Loucy (cell line): ENCODE results near the gene NAPEPLD.

Experiments
- H2AFZ ChIP-seq: fragments of 200-600 bp; sonication (generic); 2 replicates; pipeline ENCODE4 v1.6.0; 2016; ENCODE audit warnings: antibody characterized with exemption, mild to moderate bottlenecking, low read length, moderate library complexity
- H3F3A ChIP-seq: fragments of 200-600 bp; 2 replicates; pipeline ENCODE4 v1.6.0; 2016; ENCODE audit warnings: antibody characterized with exemption, low read depth, mild to moderate bottlenecking
- H3K27me3 ChIP-seq: fragments of 200-600 bp; sonication (generic); 2 replicates; pipeline ENCODE4 v1.6.1; 2014; ENCODE audit warnings: low read length, mild to moderate bottlenecking; ENCODE audit not compliant: insufficient read depth, poor library complexity, severe bottlenecking
- H3K36me3 ChIP-seq: fragments of 200-600 bp; sonication (generic); 2 replicates; pipeline ENCODE4 v1.6.1; 2016; ENCODE audit warnings: low read length; ENCODE audit not compliant: insufficient read depth
- H3K4me1 ChIP-seq: fragments of 200-600 bp; sonication (generic); 2 replicates; pipeline ENCODE4 v1.5.1; 2014; ENCODE audit warnings: low read length, mild to moderate bottlenecking; ENCODE audit not compliant: insufficient read depth, poor library complexity, severe bottlenecking
- H3K4me2 ChIP-seq: fragments of 200-600 bp; sonication (generic); 2 replicates; pipeline ENCODE4 v1.6.0; 2014; ENCODE audit warnings: antibody characterized with exemption, low read length, low read depth, mild to moderate bottlenecking; ENCODE audit not compliant: poor library complexity, severe bottlenecking
- H3K4me3 ChIP-seq: fragments of 200-600 bp; sonication (generic); 2 replicates; pipeline ENCODE4 v1.5.1; 2014; ENCODE audit warnings: low read length, mild to moderate bottlenecking, mixed read lengths; ENCODE audit not compliant: poor library complexity, severe bottlenecking
- H3K79me2 ChIP-seq: fragments of 200-600 bp; sonication (generic); 2 replicates; pipeline ENCODE4 v1.6.1; 2014; ENCODE audit warnings: low read length; ENCODE audit not compliant: insufficient read depth
- H3K9ac ChIP-seq: fragments of 200-600 bp; sonication (generic); 2 replicates; pipeline ENCODE4 v1.6.0; 2014; ENCODE audit warnings: mild to moderate bottlenecking, low read depth, low read length, moderate library complexity; ENCODE audit not compliant: poor library complexity, severe bottlenecking
- H3K9me2 ChIP-seq: fragments of 200-600 bp; sonication (generic); replicated peaks from 2 replicates; pipeline ENCODE4 v1.6.1; 2016; ENCODE audit warnings: low read depth, low read length, mixed read lengths
- H3K9me3 ChIP-seq: fragments of 200-600 bp; sonication (generic); 2 replicates; pipeline ENCODE4 v1.6.1; 2014; ENCODE audit warnings: mild to moderate bottlenecking, antibody characterized with exemption, low read length, low read depth; ENCODE audit not compliant: insufficient read depth
- H4K20me1 ChIP-seq: fragments of 200-600 bp; sonication (generic); 2 replicates; pipeline ENCODE4 v1.6.0; 2014; ENCODE audit warnings: antibody characterized with exemption, low read length, mild to moderate bottlenecking; ENCODE audit not compliant: insufficient read depth, poor library complexity, severe bottlenecking
- CTCF ChIP-seq: fragments of 200-600 bp; sonication (generic); conservative IDR thresholded peaks from 2 replicates; pipeline ENCODE4 v1.5.1; 2014; ENCODE audit warnings: mild to moderate bottlenecking, antibody characterized with exemption, low read length
- EZH2phosphoT487 ChIP-seq: fragments of 200-600 bp; IDR thresholded peaks from 2 replicates; pipeline ENCODE4 v1.6.1; 2018; ENCODE audit warnings: antibody characterized with exemption, mild to moderate bottlenecking, moderate library complexity, borderline replicate concordance

The NAPEPLD gene

GRCh38 chr7:103068414-103069403 is 80.2 kb downstream of the NAPEPLD start:
- Histone ChIP-seq H4K20me1 (no peaks in the 10 kb centered on the region), H3K9me2 (no peaks in the 10 kb centered on the region), H3K36me3 (no peaks in the 10 kb centered on the region), H3K4me1 (peaks cover 8% of the 10 kb centered on the region), H3K27me3 (no peaks in the 10 kb centered on the region), H3K4me2 (no peak overlapping the region), H3K4me3 (no peak overlapping the region), H3K9me3 (no peaks in the 10 kb centered on the region), H2AFZ (no peak overlapping the region), H3K79me2 (no peaks in the 10 kb centered on the region), H3F3A (no peaks in the 10 kb centered on the region), H3K9ac (no peak overlapping the region)
- TF ChIP-seq CTCF = no peak
- no peak for TF ChIP-seq EZH2phosphoT487

- Histone ChIP-seq H3K9ac (no peak overlapping the region), H3K27me3 (no peaks in the 10 kb centered on the region), H3K79me2 (no peaks in the 10 kb centered on the region), H3K4me1 (peaks cover 4% of the 10 kb centered on the region), H3F3A (no peaks in the 10 kb centered on the region), H3K9me2 (no peaks in the 10 kb centered on the region), H4K20me1 (no peaks in the 10 kb centered on the region), H2AFZ (peak overlapping the region; percentile 57), H3K9me3 (no peaks in the 10 kb centered on the region), H3K36me3 (no peaks in the 10 kb centered on the region), H3K4me3 (no peak overlapping the region), H3K4me2 (peak overlapping the region; percentile 24)
- TF ChIP-seq EZH2phosphoT487 (no peak), CTCF (peak; percentile 89)
These were observed 83.2 kb downstream of the NAPEPLD start for GRCh38 chr7:103065667-103066066.

GRCh38 chr7:103063895-103064294 is 85.0 kb downstream of the NAPEPLD start:
- no peak overlapping the region for H3K4me3 ChIP-seq
- no peaks in the 10 kb centered on the region for H3K9me2 ChIP-seq
- H3K9me3 ChIP-seq = no peaks in the 10 kb centered on the region
- H3K9ac ChIP-seq = no peak overlapping the region
- H3K4me2 ChIP-seq = no peak overlapping the region
- no peaks in the 10 kb centered on the region for H3K79me2 ChIP-seq
- no peaks in the 10 kb centered on the region for H4K20me1 ChIP-seq
- H3K27me3 ChIP-seq = no peaks in the 10 kb centered on the region
- no peaks in the 10 kb centered on the region for H3F3A ChIP-seq
- no peaks in the 10 kb centered on the region for H3K36me3 ChIP-seq
- H2AFZ ChIP-seq = no peak overlapping the region
- no peak for TF ChIP-seq CTCF
- TF ChIP-seq EZH2phosphoT487 = no peak
- H3K4me1 ChIP-seq = peaks cover 4% of the 10 kb centered on the region
